IPS DF 19.7 (cell line): Measurements from ENCODE around the gene BTNL2.

Experiments used
- DNase-seq: peaks from one replicate; pipeline ENCODE4 v3.0.0-alpha.2; 2013; ENCODE audit warnings: low read depth, low spot score

Gene BTNL2

DNA sequence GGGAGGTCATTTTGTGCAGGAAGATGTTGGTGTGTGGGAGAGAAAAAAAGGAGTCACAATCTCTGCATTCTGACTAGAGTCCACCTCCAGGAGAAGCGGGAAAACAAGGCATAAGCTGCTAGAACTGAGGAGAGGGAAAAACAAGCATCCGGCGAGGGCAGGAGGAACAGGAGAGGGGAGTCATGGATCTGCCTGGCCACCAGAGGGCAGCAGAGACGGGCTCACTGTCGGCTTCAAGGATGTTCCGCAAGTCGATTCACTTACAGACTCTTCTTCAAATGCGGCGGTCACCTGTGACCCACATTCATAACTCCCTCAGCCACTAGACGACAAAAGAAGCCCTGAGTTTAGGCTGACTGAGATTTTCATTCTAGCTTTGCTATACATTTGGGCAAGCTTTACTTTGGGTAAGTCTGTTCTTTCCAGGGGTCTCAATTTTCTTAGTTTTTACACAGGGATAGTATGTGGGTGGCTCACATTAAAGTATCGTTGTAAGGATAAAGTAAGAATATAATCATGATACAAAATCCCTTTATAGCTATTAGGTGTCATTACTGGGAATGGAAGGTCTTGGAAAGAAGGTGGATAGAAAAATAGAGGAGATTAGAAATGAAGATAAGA, 6.6 kb upstream of the BTNL2 start:
- DNase-seq, result peak; percentile 61

GRCh38 chr6:32411566-32412327, 4.8 kb upstream of the BTNL2 start:
- no peak for DNase-seq

DNA sequence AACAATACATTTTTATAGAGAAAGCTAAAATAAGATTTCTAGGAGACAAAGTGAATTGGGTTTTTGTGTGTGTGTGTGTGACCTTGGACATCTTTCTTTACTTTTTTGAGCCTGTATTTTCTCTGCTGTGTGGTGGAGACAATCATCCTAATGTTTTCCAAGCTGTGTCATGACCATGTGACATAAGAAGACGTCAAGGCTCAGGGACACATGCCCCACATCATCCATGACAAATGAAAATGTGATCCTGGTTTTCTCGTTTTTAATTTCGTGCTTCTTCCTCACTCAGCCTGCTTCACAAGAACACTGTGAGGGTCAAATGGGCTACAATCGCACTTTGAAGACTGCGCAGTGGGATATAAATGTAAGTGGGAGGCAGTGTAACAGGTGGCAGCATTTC, 3.9 kb upstream of the BTNL2 start:
- no peak for DNase-seq

- no peak for DNase-seq
These were observed 784 bp downstream of the BTNL2 start for GRCh38 chr6:32406197-32406596.

DNA sequence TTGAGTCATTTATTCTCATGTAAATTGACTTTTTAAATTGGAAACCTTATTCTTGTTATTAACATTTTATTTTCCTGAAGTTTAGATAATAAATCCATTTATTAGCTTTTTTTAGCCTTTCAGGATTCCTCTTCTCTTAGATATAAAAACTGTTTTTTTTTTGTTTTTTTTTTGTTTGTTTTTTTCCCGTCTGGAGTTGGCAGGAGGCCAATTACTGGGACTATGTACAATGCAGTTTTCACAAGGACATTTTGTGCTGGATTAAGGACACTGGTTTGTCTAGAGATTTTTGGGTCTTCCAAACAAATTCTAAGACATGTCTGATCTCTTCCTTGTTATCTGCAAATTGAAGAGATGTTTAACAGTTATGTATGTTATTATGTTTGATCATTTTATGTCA, 1.3 kb downstream of the BTNL2 start:
- no peak for DNase-seq

DNA sequence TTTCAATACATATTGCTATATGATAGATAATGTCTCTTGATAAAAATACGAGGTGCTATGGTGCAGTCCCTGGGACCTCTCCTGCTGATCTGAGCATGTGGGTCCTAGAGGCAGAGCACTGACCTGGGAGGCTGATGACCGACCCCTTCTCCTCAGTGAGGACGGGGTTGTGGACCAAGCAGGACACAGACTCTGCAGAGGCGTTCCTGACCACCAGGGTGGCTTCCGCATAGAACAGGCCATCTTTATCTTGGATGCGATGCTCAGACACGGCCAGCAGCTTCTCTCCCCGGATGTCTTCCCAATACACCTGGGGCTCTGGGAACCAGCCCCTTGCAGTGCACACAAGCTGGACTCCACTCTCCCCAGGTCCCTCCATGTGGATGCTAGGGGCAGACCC, 4.2 kb downstream of the BTNL2 start:
- no peak for DNase-seq

GRCh38 chr6:32401284-32401963, 5.6 kb downstream of the BTNL2 start:
- DNase-seq, result no peak

- no peak for DNase-seq
These were observed 9.6 kb downstream of the BTNL2 start for GRCh38 chr6:32397252-32397920.

GRCh38 chr6:32396028-32396427, 11.0 kb downstream of the BTNL2 start:
- no peak for DNase-seq

- DNase-seq, result no peak
These were observed 13.1 kb downstream of the BTNL2 start for GRCh38 chr6:32393665-32394420.

- DNase-seq, result no peak
These were observed 15.5 kb downstream of the BTNL2 start for GRCh38 chr6:32391505-32391904.

- no peak for DNase-seq
These were observed 19.2 kb downstream of the BTNL2 start for GRCh38 chr6:32387589-32388340.

DNA sequence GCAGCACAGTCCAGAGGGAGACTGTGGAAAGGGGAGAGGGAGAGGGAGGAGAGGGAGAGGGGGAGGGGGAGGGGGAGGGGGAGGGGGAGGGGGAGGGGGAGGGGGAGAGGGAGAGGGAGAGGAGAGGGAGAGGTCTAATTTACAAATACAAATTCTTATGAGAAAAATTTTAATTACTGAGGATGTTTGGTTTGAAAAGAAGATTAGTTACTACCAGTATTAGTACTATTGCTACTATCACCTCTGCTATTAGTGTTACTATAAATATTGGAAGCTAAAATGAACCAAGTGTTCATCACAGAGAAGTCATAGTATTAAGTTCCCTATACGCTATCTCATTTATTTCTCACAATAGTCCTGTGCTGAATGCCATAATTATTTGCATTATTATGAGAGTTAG, 20.9 kb downstream of the BTNL2 start:
- no peak for DNase-seq

- no peak for DNase-seq
These were observed 24.1 kb downstream of the BTNL2 start for GRCh38 chr6:32382757-32383420.

GRCh38 chr6:32379545-32379944, 27.4 kb downstream of the BTNL2 start:
- DNase-seq, result no peak

- no peak for DNase-seq
These were observed 31.0 kb downstream of the BTNL2 start for GRCh38 chr6:32375739-32376529.

DNA sequence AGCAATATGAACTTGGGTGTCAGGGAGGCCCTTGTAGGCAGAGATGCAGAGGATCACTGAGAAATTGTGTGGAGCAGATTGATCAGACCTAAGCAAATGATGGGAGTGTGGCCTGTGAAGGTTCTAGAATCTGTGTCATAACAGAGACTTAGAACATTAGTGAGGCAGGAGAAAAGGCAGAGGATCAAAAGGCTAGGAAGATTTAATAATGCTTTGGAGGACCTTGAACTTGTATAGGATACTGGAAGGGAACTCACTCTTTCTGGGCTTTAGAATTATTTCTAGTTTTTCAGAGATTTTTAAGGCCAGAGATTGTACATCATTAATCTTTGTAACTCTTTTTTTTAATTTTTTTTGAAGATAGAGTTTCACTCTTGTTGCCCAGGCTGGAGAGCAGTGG, 35.2 kb downstream of the BTNL2 start, which contains the start of gene TSBP1:
Gene TSBP1 (minus strand): TSS at position 101 of the 400 bp plus-strand sequence. CDS start 197 bp downstream, outside the sequence.
- no peak for DNase-seq

- no peak for DNase-seq
These were observed 35.8 kb downstream of the BTNL2 start for GRCh38 chr6:32371229-32371628.

- DNase-seq, result no peak
These were observed 36.5 kb downstream of the BTNL2 start for GRCh38 chr6:32370505-32370904.
